A549 (cell line): ENCODE measurements around the gene CGREF1.

Experiments
- CBX8 ChIP-seq: fragments of 200-600 bp; sonication (generic); IDR thresholded peaks from 2 replicates; pipeline ENCODE4 v1.6.1; 2016
- JUNB ChIP-seq: fragments of >200 bp; sonication (Bioruptor Twin); formaldehyde crosslinking; IDR thresholded peaks from 2 replicates; pipeline ENCODE4 v1.6.1; 2016
- MYC ChIP-seq: IDR thresholded peaks from 2 replicates; pipeline ENCODE4 v1.6.1; 2012; ENCODE audit warnings: mild to moderate bottlenecking, inconsistent platforms, low read length, improper control_type of control experiment, borderline replicate concordance
- NR3C1 ChIP-seq: fragments of >200 bp; sonication (Bioruptor Twin); formaldehyde crosslinking; IDR thresholded peaks from 3 replicates; pipeline ENCODE4 v1.6.1; 2017
- POLR2A ChIP-seq: IDR thresholded peaks from 2 replicates; pipeline ENCODE4 v1.6.1; 2012; ENCODE audit warnings: mild to moderate bottlenecking, low read length
- POLR2AphosphoS2 ChIP-seq: conservative IDR thresholded peaks from 2 replicates; pipeline ENCODE4 v1.6.1; 2012; ENCODE audit warnings: low read length, improper control_type of control experiment, inconsistent platforms
- RFX5 ChIP-seq: fragments of 450-650 bp; IDR thresholded peaks from 2 replicates; pipeline ENCODE4 v1.7.1; 2014; ENCODE audit warnings: antibody characterized with exemption, mild to moderate bottlenecking, moderate library complexity
- SMC3 ChIP-seq: fragments of >200 bp; sonication (Bioruptor Twin); formaldehyde crosslinking; IDR thresholded peaks from 3 replicates; pipeline ENCODE4 v1.6.1; 2018; ENCODE audit warnings: inconsistent platforms
- TF ChIP-seq, protein P1 (sequence below): fragments of >200 bp; sonication (Bioruptor Twin); formaldehyde crosslinking; IDR thresholded peaks from 3 replicates; pipeline ENCODE4 v1.5.1; 2016
- TF ChIP-seq, protein P2 (sequence below): fragments of 450-650 bp; IDR thresholded peaks from 2 replicates; pipeline ENCODE4 v1.6.1; 2014; ENCODE audit warnings: antibody characterized with exemption
- TF ChIP-seq, protein P3 (sequence below): IDR thresholded peaks from 2 replicates; pipeline ENCODE4 v1.6.1; 2012

DNA sequence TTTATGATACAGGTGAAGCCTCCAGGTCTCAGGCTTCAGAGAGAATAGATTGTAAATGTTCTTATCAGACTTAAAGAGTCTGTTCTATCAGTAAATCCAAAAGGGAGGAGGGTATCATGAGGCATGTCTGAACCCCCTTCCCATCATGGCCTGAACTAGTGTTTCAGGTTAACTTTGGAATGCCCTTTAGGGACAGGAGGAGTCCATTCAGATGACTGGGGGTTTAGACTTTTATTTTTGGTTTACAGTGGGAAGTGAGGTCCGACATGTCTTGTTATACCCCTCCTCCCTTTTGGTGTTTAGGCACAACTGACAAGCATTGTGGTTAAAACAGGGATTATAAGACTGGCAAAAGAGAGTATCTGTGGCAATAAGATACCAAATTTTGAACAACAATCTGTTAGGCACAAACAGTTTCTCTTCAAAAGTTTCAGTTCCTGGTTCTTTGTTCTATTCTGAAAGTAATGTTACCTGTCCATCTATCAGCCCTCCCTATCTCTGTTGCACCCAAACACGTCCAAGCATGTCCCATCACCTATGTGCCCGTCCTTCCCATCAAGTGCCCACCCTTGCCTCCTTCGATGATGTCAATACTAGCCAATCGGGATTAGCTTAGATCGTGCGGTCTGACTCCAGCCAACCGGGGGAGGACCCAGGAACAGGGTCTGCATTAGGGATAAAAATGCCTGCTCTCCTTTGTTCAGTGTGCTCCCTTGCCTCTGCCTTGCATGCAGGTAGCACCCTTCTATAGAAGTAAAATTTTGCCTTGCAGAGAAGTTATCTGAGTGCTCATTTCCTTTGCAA lies 46.2 kb upstream of the CGREF1 start:
- TF ChIP-seq, protein P1, sequence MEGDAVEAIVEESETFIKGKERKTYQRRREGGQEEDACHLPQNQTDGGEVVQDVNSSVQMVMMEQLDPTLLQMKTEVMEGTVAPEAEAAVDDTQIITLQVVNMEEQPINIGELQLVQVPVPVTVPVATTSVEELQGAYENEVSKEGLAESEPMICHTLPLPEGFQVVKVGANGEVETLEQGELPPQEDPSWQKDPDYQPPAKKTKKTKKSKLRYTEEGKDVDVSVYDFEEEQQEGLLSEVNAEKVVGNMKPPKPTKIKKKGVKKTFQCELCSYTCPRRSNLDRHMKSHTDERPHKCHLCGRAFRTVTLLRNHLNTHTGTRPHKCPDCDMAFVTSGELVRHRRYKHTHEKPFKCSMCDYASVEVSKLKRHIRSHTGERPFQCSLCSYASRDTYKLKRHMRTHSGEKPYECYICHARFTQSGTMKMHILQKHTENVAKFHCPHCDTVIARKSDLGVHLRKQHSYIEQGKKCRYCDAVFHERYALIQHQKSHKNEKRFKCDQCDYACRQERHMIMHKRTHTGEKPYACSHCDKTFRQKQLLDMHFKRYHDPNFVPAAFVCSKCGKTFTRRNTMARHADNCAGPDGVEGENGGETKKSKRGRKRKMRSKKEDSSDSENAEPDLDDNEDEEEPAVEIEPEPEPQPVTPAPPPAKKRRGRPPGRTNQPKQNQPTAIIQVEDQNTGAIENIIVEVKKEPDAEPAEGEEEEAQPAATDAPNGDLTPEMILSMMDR, result no peak
- TF ChIP-seq NR3C1, result no peak
- TF ChIP-seq POLR2A, result no peak
- TF ChIP-seq, protein P2, sequence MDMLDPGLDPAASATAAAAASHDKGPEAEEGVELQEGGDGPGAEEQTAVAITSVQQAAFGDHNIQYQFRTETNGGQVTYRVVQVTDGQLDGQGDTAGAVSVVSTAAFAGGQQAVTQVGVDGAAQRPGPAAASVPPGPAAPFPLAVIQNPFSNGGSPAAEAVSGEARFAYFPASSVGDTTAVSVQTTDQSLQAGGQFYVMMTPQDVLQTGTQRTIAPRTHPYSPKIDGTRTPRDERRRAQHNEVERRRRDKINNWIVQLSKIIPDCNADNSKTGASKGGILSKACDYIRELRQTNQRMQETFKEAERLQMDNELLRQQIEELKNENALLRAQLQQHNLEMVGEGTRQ, result no peak
- no peak for TF ChIP-seq JUNB
- no peak for TF ChIP-seq POLR2AphosphoS2
- no peak for TF ChIP-seq CBX8
- TF ChIP-seq, protein P3, sequence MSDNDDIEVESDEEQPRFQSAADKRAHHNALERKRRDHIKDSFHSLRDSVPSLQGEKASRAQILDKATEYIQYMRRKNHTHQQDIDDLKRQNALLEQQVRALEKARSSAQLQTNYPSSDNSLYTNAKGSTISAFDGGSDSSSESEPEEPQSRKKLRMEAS, result no peak
- no peak for TF ChIP-seq SMC3
- TF ChIP-seq MYC, result no peak
- TF ChIP-seq RFX5, result no peak
